TTC549 (cell line): ENCODE data around the gene CCNF.

Experiments
- FAIRE-seq: peaks from 2 replicates; lab custom pipeline; 2012; peaks lifted over from hg19 to GRCh38; lab: Jason Lieb, UNC

Gene CCNF

GRCh38 chr16:2457267-2457666 lies 28.0 kb downstream of the CCNF start:
- no peak for FAIRE-seq

- FAIRE-seq, result no peak
These were observed 28.7 kb downstream of the CCNF start for GRCh38 chr16:2457946-2458345.

- FAIRE-seq, result no peak
These were observed 29.8 kb downstream of the CCNF start for GRCh38 chr16:2458887-2459646.

GRCh38 chr16:2459647-2460390 lies 30.6 kb downstream of the CCNF start, which contains the start of gene TEDC2:
TSS of gene TEDC2 (plus strand) at chr16:2460109. CDS start at chr16:2460145, 36 bp downstream.
- FAIRE-seq, result peak; percentile 58

- FAIRE-seq, result no peak
These were observed 31.1 kb downstream of the CCNF start for GRCh38 chr16:2460391-2460713.

GRCh38 chr16:2460916-2461315 lies 31.7 kb downstream of the CCNF start:
- no peak for FAIRE-seq

GRCh38 chr16:2462031-2462866 lies 33.0 kb downstream of the CCNF start:
- FAIRE-seq, result no peak

- no peak for FAIRE-seq
These were observed 35.1 kb downstream of the CCNF start for GRCh38 chr16:2464333-2464732.

GRCh38 chr16:2465653-2466415 lies 36.6 kb downstream of the CCNF start:
- FAIRE-seq, result no peak

- no peak for FAIRE-seq
These were observed 37.6 kb downstream of the CCNF start for GRCh38 chr16:2466667-2467527.

- no peak for FAIRE-seq
These were observed 38.4 kb downstream of the CCNF start for GRCh38 chr16:2467528-2468232.

- no peak for FAIRE-seq
These were observed 39.0 kb downstream of the CCNF start for GRCh38 chr16:2468233-2468724.

GRCh38 chr16:2468725-2469398 lies 39.6 kb downstream of the CCNF start:
- FAIRE-seq, result no peak

- no peak for FAIRE-seq
These were observed 40.4 kb downstream of the CCNF start for GRCh38 chr16:2469399-2470233.

GRCh38 chr16:2470234-2470601 lies 41.0 kb downstream of the CCNF start:
- no peak for FAIRE-seq

GRCh38 chr16:2470603-2471015 lies 41.4 kb downstream of the CCNF start:
- FAIRE-seq, result no peak

GRCh38 chr16:2471016-2471652 lies 41.9 kb downstream of the CCNF start, which contains the start of gene NTN3:
TSS of gene NTN3 (plus strand) at chr16:2471297. CDS start at chr16:2471702, 405 bp downstream.
- no peak for FAIRE-seq
